NCI-H146 treated with DMSO at 0.1 percent for 48 hours (cell line): ENCODE measurements around the gene ZFYVE28.

Experiments used
- DNase-seq: peaks from one replicate; lab custom pipeline; 2025; ENCODE audit not compliant: unreplicated experiment; lab: John Stamatoyannopoulos, UW

The ZFYVE28 gene

DNA sequence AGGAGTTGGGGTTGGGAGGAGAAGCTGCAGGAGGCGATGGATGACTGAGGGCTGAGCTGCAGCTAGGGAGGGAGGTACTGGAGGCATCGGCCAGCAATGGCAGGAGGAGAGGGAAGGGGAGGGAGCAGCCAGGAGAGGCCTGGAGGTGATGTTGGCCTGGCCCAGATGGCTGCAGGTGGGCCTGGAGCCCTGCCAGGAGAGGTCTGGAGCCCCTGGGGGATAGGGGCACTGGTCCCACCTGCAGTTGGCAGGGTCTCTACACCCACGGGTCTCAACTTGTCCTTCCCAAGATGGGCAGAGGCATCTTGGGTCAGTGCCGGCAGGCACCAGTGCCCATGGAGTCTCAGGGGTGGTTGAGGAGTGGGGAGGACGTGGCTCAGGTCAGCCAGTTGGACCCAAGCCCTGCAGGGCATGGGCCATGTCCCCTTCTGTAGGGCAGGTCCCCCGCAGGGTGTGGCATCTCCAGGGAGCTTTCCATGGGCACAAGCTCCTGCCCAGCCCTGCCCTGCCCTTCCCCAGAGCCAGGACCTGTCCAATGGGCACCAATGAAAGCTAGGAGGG lies 153.9 kb downstream of the ZFYVE28 start:
- no peak for DNase-seq

DNA sequence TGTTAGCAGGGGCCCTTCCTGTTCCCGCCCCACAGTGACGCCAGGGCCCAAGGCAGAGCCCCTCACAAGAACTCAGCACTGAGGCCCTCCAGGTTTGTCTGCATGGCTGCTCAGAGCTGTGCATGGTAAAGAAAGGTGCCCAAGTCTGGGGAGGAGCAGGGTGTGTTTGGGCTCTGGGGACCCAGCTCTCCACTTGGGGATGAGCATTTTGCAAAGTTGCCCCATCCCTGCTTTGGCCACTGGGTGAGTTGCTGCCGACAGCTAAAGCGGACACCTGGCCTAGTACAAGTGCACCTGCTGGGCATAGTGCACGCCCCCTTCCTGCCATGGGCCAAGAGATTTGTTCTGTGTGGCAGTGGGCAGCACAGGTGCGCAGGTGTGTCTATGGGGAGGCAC lies 154.5 kb downstream of the ZFYVE28 start:
- DNase-seq = peak; percentile 74

DNA sequence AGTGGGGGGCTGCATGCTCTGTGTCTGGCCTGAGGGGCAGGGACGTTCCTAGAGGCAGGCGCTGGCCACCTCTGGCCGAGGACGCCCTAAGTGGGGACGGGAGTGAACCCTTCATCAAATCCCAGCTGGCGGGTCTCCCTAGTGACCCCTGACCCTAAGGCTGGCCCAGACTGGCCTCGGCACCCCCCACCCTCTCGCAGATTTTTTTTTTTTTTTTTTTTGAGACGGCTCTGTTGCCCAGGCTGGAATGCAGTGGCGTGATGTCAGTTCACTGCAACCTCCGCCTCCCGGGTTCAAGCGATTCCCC lies 155.5 kb downstream of the ZFYVE28 start:
- DNase-seq = no peak

DNA sequence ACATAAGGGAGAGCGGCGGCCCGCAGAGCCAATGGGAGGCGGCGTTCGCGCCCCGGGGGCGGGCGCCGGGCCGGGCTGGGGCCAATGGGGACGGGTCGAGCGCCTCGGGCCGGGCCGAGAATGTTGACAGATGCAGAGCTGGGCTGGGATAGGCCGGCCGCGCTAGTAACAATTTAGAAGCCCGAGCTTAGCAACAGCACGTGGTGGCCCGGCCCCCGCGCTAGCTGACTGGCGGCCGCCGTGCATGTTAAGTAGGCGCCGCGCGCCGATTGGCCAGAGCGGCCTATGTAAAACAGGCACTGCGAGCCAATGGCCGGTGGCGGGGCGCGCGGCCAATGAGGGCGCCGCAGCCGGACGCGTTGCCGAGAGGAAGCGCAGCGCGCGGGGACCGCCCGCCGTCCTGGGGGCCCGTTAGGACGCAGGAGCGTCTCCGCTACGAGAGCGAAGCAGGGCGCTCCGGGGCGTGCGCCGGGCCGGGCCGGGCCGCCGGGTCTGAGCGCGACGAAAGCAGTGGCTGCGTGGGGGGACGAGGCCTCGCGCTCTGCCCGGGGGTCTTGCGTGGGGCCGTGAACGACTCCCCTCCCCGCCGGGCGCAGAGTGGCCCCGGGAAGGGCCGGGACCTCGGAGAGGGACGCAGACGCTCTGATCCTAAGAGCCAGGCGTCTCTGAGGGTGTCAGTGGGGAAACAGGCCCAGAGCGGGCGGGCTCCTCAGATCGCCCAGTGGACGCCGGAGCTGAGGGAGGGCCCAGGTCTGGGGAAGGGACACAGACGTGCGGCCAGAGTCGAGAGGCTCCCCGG lies 156.1 kb downstream of the ZFYVE28 start:
- DNase-seq = peak; percentile 96

DNA sequence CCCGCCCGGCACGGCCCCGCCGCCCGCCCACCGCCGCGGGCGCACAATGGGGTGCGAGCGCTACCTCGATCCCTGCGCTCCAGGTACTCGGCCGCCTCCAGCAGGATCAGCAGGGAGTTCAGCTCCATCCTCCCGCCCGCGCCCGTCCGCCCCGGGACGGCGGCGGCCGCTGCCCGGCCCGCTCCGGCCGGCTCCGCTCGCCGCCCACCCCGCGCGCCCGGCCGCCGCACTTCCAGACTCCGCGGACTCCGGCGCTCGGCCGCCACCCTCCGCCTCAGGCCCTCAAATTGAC lies 156.6 kb downstream of the ZFYVE28 start, which contains the start of gene MXD4:
Gene MXD4, minus strand, starts transcription at position 257 of the 292 bp plus-strand sequence. Its CDS starts 129 bp downstream, at position 128.
- no peak for DNase-seq

DNA sequence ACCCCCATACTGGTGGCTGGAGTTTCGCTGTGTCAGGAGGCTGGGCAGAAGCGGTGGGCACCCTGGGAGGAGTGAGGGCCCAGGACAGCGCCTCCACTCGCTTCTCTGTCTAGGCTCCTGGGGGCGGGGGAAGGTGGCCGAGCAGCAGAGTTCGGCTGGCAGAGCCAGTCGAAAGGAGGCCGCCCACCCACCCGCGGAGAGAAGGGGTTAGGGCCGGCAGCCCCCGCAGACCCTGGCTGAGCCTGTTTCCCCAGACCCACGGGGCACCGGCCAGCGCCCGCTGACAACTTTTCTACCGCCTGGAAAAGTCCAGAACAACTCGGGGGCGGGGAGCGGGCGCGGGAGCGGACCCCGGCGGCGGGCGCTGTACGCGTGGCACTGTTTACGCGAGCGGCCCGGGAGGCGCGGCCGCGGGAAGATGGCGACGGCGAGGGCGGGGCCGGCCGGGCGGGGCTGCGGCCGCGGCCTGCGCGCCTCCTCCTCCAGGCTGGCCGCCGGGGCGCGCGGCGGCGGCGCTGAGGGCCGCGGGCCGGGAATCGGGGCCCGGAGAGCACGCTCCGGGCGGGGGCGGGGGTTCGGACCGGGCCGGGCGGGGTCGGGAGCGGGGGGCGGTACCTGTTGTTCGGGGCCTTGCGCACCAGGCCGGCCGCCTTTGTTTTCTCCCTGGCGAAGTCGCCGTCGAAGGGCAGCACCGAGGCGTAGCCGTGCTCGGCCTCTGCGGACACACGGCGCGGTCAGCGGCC lies 157.2 kb downstream of the ZFYVE28 start:
- no peak for DNase-seq

DNA sequence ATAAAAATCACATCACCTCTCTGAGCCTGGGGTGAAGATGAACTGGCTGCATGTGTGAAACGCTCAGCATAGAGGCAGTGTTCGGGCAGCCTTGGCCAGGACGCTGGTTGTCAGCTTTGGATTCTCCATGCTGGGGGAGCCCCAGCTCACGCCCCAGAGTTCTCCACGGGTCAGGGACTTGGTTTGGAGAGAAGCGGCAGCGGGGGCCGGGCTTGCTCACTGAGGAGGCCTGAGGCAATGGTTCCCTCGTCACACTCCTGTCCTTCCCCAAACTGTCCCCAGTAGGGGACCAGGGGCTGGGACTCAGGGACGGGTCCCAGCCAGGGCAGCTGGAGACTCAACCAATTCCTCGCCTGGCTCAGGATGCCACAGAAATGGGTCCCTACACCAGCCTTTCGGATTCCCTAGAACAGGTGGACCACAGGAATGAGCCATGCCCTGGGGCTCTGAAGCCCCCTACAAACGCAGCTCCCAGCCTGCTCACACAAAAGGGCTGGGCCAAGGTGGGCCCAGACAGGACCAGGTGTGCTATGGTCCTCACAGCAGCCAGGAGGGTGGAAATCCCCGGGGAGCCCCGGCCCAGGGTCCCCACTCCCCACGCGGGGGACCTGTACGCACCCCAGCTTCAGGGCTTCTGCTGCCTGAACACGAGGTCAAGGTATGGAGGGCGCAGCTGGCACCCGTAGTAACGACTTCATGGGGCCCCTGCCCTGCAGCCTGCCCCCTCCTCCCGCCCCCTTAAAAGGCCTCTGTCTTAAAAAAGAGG lies 157.9 kb downstream of the ZFYVE28 start:
- no peak for DNase-seq

DNA sequence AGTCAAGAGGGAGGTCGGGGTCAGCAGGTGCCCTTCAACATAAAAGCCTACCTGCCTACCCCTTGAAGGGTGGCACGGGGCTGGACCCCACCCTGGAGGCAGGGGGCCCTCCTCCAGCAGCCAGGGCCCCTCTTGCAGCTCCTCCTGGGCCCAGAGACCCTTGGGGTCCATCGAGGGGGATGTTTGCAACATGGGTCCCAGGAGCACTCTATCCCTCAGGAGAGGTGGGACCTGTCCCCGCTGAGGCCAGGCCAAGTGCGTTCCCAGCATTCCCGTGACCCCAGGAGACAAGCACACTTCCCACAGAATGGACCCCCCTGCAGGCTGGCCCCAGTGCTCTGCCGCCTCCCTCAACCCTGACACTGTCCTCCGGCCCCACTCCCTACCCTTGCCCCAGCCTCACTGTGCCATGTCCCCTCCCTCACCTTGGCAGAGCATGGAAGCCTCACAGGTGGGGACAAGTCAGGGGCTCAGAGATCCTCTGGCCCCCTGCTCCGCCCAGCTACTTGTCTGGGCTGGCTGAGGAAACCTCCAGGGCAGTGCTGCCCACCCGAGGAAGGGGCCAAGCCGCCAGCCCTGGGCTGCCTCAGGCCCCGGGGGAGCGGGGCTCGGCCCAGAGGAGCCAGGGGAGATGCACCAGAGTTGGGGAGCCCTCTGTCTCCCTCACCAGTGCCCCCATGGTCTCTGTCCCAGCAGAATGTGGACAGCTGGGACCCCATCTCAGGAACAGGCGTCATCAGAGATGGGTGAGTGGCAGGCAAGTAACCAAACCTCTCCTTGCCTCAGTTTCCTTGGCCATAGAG lies 158.7 kb downstream of the ZFYVE28 start:
- DNase-seq = no peak

DNA sequence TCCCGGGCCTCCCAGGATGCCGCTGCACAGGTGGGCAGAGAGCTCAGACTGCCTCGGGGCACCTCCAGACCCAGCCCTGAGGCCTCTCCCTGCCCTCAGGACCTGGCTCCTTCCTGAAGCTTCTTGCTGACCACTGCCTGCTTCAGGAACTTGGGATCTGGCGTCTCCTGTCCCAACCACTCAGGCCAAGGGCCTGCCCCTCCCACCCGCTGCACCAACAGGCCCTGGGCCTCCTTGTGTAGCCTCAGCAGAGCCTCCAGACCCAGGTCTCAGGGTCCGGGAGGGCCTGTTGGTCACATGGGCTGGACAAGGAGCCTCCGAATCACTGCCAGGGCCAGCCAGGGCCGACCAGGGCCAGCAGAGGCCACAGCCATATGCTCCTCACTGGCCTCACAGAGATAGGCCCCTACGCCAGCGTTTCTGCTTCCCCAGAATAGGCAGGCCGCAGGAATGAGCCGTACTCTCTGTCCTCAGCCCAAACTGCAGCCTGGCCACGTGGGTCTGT lies 159.4 kb downstream of the ZFYVE28 start:
- no peak for DNase-seq

DNA sequence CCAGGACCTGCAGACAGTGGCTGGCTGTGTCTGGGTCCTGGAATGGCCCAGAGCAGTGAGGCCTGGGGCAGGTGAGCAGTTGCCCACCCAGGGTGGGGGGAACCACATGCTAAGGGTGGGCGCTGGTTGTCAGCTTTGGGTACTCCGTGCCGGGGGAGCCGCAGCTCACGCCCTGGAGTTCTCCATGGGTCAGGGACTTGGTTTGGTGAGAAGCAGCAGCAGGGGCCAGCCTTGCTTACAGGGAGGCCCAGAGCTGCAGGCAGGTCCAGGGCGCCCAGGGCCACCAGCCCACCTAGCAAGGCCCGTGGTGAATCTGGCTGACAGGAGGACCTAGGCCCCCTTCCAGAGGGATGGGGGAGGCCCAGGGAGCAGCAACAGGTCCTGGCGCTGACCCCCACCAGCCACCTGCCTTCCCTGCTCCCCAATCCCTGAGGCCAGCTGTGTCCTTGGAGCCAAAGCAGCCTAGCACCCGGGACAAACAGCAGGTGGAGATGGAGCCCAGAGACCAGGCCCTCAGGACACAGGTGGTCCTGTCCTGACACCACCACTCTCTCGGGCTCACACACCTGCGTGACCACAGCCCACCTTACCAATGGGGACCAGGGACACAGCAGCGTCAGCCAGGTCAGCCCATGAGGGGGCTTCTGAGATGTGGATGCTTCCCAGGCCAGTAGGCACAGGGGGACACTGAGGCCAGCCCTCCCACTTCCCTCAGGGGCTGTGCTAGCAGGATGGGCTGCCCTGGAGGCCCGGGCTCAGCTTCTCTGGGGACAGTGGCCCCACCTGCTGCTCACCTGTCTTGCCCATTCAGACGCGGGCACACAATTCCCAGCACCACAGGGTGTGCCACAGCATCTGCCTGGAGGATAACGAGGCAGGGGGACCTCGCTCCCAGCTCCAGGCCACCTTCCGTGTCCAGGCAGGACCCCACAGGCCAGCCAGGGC lies 160.1 kb downstream of the ZFYVE28 start:
- DNase-seq = no peak

DNA sequence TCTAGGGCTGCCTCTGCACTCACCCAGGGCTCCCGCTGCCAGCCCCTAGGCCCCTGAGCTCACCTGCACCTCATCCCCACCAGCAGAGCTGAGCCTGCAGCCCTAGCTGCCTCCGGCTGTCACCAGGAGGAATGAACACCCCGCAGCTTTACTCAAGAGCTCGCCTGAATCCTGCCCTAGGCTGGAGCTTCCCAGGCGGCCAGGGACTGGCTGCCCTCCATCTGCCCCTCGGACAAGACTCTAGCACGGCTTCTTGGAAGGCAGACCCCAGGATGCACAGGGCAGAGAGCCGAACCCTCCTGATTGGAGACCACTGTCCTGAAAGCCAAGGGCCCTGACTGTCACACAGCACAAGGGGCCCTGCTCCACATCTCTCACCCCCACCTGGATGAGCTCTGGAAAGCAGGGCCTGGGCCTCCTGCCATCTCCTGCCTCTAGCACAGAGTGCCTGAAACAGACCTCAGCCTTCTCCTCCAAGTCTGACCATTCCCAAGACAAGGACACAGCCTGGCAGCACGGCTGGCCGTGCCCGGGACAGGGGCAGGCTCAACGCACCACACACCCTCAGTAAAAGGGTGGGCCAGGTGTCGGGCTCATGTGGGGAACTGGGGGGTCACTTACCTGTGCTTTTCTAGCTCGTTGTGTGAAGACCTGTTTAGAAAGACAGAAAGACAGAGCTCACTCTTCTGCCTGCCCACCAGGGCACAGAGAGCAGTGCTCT lies 160.9 kb downstream of the ZFYVE28 start:
- DNase-seq = no peak

DNA sequence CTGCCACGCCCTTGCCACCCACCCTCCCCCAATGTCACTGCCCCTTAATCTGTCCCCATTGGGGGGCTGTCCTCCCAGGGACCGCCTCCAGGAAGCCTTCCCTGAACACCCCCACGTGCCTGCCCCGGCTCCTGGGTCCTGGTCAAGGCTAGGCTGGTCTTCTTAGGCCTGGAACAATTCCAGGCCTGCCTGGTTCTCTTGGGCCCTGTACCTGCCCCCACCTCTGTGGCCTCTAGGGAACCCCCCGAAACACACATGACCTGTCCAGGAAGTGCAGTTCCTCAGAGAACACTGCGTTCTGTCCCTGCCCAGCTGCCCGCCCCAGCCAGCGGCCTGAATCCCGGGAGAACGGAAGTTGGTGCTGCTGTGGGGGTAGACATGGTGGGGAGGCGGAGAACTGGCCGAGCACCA lies 161.7 kb downstream of the ZFYVE28 start:
- DNase-seq = no peak

DNA sequence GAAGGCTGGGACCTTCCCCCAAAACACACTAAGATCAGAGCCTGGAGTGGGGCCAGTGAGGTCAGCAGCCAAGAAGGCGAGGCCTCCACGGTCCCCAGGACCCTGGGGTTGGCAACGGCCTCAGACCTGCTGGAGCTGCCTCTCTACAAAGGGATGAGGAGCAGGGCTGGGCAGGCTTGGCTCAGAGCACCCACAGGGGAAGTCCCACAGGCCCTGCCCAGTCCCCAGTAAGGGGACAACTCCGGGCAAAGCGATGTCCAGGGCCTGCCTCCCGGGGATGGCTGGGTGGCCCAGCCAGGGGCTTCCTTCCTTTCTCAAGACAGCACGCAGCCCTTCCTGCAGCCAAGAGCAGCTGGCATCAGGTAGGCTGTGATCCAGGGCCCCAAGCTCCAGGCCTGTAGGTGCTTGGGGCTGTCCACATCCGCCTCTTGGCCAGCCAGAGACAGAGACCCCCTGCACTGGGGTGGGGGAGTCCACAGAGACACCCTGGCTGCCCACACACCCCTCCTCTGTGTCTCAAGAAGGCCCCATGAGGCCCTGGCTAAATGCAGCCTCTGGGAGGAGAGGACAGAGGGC lies 162.2 kb downstream of the ZFYVE28 start:
- no peak for DNase-seq

DNA sequence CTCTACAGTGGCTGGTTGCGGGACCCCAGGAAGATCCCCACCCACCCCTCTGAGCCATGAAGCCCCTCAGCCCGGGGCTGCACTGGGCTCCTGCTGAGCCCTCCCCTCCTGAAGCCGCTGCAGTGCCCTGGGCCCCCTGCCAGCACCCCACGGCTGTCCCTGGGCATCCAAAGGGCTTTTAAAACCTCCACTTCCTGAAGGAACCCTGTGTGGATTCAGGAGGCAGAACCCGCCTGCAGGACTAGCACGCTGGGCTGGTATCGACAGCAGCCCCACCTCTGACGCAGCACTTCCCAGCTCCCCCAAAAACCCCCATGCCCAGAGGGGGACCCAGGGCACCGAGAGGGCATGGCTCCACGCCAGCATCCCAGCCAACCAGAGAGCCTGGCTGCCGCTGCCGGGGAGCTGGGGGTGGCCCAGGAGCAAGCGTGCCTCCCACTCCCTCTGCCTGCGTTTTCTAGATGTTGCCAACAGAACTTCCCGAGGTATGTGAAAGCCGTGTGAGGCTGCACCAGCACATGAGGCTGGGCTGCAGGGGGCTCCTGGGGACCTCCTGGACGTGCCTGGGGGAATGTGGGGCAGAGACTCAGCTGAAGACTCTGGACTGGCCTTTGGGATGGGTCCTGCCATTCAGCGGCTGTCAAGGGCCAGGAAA lies 162.8 kb downstream of the ZFYVE28 start:
- DNase-seq = no peak

DNA sequence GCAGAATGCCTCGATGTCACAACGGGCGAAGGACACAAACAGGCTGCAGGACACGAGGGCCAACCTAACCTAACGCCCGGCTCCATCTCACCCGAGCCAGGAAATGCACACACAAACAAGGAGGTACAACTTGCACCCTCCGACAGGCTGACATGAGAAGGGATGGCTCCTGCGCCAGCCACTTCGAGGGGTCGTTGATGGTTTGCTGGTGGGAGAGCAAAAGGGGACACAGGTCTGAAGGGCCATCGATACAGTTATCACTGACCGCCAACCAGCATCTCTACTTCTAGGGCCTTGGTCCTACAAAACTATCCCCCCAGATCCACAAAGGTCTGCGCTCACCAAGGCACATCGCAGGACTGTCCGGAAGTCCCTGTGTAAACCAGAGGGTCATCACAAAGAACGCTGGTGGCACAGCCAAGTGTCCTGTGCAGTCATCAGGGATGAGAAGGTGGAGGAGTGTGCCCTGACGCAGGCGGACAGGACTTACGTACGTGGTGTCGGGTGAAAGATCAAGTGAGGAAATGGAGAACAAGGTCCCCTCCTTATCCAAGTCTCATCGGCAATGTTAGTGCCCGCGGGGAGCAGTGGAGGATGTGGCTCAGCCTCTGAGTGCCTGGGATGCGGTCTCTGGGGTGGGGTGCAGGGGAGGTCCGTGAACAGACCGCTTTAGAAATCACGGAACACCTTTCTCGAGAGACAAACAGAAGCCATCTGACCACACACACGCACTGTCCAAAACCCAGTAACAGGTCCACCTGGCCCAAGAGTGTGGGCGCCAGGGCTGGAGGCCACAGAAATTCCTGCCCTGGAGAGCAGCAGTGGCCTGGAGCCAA lies 163.6 kb downstream of the ZFYVE28 start:
- no peak for DNase-seq

DNA sequence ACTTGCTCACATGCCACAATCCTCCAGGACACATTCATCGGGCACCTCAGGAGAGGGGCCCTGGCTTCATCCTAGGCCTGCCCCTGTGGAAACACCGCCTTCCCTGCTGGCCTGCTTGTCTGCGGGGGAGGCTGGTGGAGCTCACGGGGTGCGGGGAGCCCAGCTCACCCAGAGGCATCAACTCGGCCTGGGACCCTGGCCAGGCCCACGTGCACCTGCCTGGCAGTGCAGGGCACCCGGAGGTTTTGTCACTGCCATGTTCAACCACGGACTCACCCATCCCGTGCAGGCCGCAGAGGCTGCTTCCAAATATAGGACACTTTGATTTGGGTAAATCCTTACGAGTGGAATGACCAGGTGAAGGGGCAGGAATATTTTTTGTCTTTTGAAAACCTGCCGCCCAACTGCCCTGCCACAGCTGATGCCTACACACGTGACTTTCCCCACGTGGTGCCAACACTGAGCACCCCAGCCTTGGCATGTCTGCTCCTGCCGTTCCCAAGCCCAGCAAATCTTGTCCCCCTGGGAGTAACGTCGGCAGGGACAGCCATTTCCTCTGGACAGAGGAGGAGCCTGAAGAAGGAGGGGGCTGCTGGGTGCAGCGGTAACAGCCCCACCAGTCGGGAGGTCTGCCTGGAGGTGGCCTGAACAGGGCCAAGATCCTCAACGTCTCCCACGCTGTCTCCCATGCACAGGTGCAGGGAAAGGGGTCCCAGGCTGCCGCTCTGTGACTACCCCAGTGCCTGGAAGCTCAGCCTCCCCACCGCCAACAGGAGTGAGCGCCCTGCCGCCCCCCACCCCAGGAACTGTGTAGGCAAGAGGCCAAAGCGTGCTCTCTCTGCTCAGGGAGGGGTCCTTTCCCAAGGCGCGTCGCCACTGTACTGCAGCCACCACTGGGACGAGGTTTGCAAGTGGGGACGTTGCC lies 165.0 kb downstream of the ZFYVE28 start:
- no peak for DNase-seq
